HCT116 (cell line): Measurements from ENCODE around the gene SMIM32.

ENCODE experiments used
- CTCF ChIP-seq, 3 experiments: fragments of 200-600 bp in 1 of 3; sonication (generic) in 1 of 3; IDR thresholded peaks in 2 of 3; conservative IDR thresholded peaks in 1 of 3; 2 replicates each; pipeline ENCODE4 v1.5.1; 2012 to 2017; ENCODE audit warnings: low read depth in 2 of 3, low read length in 2 of 3, antibody characterized with exemption in 1 of 3, borderline replicate concordance in 1 of 3, control low read depth in 1 of 3, mild to moderate bottlenecking in 1 of 3, mixed read lengths in 1 of 3, mixed run types in 1 of 3, moderate library complexity in 1 of 3; ENCODE audit not compliant: insufficient read depth in 1 of 3
- EZH2 ChIP-seq: fragments of 200-600 bp; sonication (generic); IDR thresholded peaks from 2 replicates; pipeline ENCODE4 v1.6.1; 2017; ENCODE audit warnings: antibody characterized with exemption, mixed run types
- POLR2A ChIP-seq: IDR thresholded peaks from 2 replicates; pipeline ENCODE4 v1.7.0; 2011; ENCODE audit warnings: borderline replicate concordance; ENCODE audit not compliant: insufficient read depth, insufficient read length; ENCODE audit errors: extremely low read depth
- POLR2AphosphoS5 ChIP-seq: IDR thresholded peaks from 2 replicates; pipeline ENCODE4 v1.6.1; 2011; ENCODE audit warnings: mild to moderate bottlenecking, low read depth, low read length, moderate library complexity
- YY1 ChIP-seq: IDR thresholded peaks from 2 replicates; pipeline ENCODE4 v1.6.1; 2011; ENCODE audit warnings: low read length, low read depth, moderate library complexity, mild to moderate bottlenecking; ENCODE audit not compliant: insufficient replicate concordance; ENCODE audit errors: extremely low read depth
- ZNF274 ChIP-seq: fragments of 200-500 bp; sonication (Bioruptor generic); IDR thresholded peaks from 2 replicates; pipeline ENCODE4 v1.6.1; 2014; ENCODE audit warnings: mild to moderate bottlenecking, low read depth, low read length, inconsistent platforms

- TF ChIP-seq POLR2AphosphoS5 (no peak), POLR2A (no peak), YY1 (no peak), EZH2 (no peak), ZNF274 (no peak), CTCF (IDR thresholded peaks at IDR 0.05 in 2 of 3, conservative IDR thresholded peaks at IDR 0.05 in 1 of 3; ENCODE audit: borderline replicate concordance in 1 of 3, insufficient read depth in 1 of 3, low read depth in 2 of 3, low read length in 2 of 3) (no peak)
These were observed 43.6 kb upstream of the SMIM32 start for GRCh38 chr5:136236479-136237083.
